Activated CD4-positive, alpha-beta memory T cell treated with anti-CD3 and anti-CD28 coated beads for 36 hours (primary cell): Measurements from ENCODE around the gene SHLD1. TPM values are rescaled to one million over a fixed set of nuclear protein-coding genes. Genes with fewer than 3 reads are reported as not detected.

ENCODE experiments used
- CTCF ChIA-PET: fragments of 350-600 bp; sonication (Branson Sonifier 250); formaldehyde crosslinking; loops from one replicate; lab custom pipeline; 2021; ENCODE audit warnings: antibody characterized with exemption, inconsistent platforms; lab: Charles Lee
- POLR2A ChIA-PET: fragments of 350-600 bp; sonication (Branson Sonifier 250); formaldehyde crosslinking; loops from one replicate; lab custom pipeline; 2021; ENCODE audit warnings: antibody characterized with exemption; lab: Charles Lee
- DNase-seq: peaks from one replicate; pipeline ENCODE4 v3.0.0-alpha.2; 2020
- H3K27ac Mint-ChIP-seq: one replicate; pipeline ENCODE4 v1.8.0; 2021; ENCODE audit warnings: mixed read lengths
- H3K27me3 Mint-ChIP-seq: one replicate; pipeline ENCODE4 v1.8.0; 2021; ENCODE audit warnings: mixed read lengths
- H3K36me3 Mint-ChIP-seq: one replicate; pipeline ENCODE4 v1.8.0; 2021; ENCODE audit warnings: mixed read lengths
- H3K4me1 Mint-ChIP-seq: one replicate; pipeline ENCODE4 v1.8.0; 2021; ENCODE audit warnings: low read depth, mixed read lengths
- H3K4me3 Mint-ChIP-seq: one replicate; pipeline ENCODE4 v1.8.0; 2021; ENCODE audit warnings: mild to moderate bottlenecking, mixed read lengths
- H3K9me3 Mint-ChIP-seq: one replicate; pipeline ENCODE4 v1.8.0; 2021; ENCODE audit warnings: mixed read lengths
- intact Hi-C: fragments of 100-400 bp; cut with micrococcal nuclease; formaldehyde crosslinking; loops from one replicate; pipeline ENCODE4 v1.15.1; 2023
- total RNA-seq, 2 experiments: library from RNA; stranded (reverse); gene quantifications; one replicate each; pipeline ENCODE4 v1.2.3, GENCODE V29; 2021

The SHLD1 gene
- total RNA-seq, 2 experiments from 2014 or later: 9.0 to 9.8 TPM

DNA sequence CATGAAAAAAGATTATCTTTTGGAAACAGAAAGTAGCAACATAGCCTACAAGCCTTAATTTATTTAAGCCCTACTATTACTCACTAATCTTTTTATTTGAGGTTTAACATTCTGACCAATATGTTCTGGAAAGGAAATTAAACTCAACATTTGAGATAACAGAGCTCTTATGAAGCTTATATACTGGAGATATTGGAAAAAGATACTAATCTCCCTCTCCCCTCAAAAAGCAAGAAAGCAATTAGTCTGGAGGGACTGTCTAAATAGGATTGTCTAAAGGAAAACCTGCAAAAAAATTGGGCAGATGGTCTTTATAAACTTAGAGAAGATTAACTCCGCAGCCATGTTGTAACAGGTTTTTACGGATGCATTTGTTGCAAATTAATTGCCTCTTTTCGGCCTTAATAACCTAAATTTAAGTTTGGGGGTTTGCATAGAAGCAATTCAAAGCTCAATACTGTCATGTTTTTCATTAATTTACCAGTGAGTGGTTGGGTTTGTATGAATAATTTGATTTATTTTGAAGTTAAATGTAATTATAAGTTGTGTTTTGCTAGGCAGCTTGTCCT, 79.1 kb downstream of the SHLD1 start:
- no peaks in the 10 kb centered on the region for H3K27me3 Mint-ChIP-seq
- peaks cover 5% of the 10 kb centered on the region for H3K9me3 Mint-ChIP-seq
- intact Hi-C loops: no loop called here
- POLR2A ChIA-PET: no interaction called here
- no peak overlapping the region for H3K4me3 Mint-ChIP-seq
- CTCF ChIA-PET: no interaction called here
- no peak for DNase-seq
- peaks cover 3% of the 10 kb centered on the region for H3K36me3 Mint-ChIP-seq
- H3K27ac Mint-ChIP-seq: no peak overlapping the region
- peaks cover 3% of the 10 kb centered on the region for H3K4me1 Mint-ChIP-seq

DNA sequence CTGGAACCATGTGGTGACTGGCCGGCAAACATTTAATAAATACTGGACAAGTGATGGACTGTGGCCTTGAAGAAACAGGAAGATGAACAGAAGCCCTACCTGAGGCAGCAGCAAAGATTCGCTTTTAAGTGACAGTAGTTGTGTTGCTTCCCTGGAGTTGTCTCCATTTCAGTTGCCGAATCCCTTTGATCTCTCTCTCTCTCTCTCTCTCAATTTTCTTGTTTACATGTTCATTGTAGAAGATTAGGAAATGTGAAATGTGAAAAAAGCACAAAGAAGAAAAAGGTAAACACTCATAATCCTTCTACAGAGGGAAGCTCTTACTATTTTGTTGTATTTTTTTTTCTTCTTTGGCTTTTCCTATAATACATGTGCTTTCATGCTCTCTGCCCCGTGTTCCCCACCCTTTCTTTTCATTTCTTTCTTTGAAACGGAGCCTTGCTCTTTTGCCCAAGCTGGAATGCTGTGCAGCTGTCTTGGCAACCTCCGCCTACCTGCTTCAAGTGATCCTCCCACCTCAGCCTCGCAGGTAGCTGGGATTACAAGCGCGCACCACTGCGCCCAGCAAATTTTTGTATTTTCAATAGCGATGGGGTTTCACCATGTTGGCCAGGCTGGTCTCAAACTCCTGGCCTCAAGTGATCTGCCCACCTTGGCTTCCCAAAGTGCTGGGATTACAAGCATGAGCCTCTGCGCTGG, 81.5 kb downstream of the SHLD1 start:
- Mint-ChIP-seq H3K27me3 (no peaks in the 10 kb centered on the region), H3K4me1 (peaks cover 20% of the 10 kb centered on the region), H3K4me3 (no peak overlapping the region), H3K27ac (no peak overlapping the region), H3K36me3 (peaks cover 3% of the 10 kb centered on the region), H3K9me3 (peaks cover 5% of the 10 kb centered on the region)
- CTCF ChIA-PET: interaction anchor here (1.0 kb wide), 1 partner anchor 302 kb away, joined by 3 read pairs; no protein-coding TSS in a partner anchor
- DNase-seq: no peak
- POLR2A ChIA-PET: interaction anchor here (0.6 kb wide), 1 partner anchor 296 kb away, joined by 3 read pairs; no protein-coding TSS in a partner anchor
- intact Hi-C loops: no loop called here

DNA sequence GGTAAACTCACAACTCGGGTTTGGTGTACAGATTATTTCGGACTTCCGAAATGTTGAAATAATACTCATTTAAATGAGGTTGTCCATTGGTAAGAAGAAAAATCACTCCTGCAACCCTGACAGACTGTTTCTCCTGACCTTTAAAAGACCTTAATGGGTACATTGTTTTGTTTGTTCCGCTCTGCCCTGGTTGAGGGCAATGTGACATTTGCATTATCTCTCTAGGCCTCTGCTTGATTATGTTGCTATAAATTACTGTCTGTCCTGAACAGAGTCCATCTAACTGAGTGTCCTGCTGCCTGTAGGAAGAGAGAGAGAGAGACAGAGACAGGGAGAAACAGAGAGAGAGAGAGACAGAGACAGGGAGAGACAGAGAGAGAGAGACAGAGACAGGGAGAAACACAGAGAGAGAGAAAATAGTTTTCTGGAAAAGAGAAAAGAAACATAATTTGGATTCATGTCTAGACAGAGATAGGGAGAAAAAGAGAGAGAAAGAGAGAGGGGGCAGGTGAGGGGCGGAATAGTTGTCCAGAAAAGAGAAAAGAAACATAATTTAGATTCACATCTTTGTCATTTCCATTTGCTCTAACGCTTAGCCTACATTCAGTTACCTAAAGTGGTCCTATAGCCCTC, 83.2 kb downstream of the SHLD1 start:
- intact Hi-C loops: no loop called here
- no peak overlapping the region for H3K27ac Mint-ChIP-seq
- ChIA-PET POLR2A (interaction anchor here (1.1 kb wide), 1 partner anchor 11 kb away, joined by 3 read pairs; no protein-coding TSS in a partner anchor), CTCF (no interaction called here)
- H3K36me3 Mint-ChIP-seq: peaks cover 3% of the 10 kb centered on the region
- no peak overlapping the region for H3K4me3 Mint-ChIP-seq
- peaks cover 31% of the 10 kb centered on the region for H3K4me1 Mint-ChIP-seq
- DNase-seq: no peak
- H3K9me3 Mint-ChIP-seq: peaks cover 5% of the 10 kb centered on the region
- no peaks in the 10 kb centered on the region for H3K27me3 Mint-ChIP-seq

DNA sequence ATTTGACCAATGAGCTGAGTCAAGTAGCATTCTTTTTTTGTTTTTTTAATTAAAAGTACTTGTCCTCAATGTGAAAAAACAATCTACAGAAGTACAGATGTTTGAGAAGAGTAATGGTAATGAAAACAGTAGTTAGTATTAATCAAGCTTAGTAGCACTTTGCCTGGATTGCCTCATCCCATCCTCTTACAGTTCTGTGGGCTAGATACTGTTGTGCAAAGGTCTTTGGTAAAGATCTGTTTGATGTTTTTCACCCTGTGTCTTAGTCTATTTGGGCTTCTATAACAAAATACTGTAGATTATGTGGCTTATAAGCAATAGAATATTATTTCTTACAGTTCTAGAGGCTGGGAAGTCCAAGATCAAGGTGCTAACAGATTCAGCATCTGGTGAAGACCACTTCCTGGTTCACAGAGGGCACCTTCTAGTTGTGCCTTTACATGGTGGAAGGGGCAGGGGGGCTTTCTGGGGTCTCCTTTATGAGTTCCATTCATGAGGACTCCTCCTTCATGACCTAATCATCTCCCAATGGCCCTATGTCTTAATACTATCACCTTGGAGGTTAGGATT, 84.3 kb downstream of the SHLD1 start:
- Mint-ChIP-seq H3K9me3 (peaks cover 5% of the 10 kb centered on the region), H3K27ac (no peak overlapping the region), H3K36me3 (peaks cover 3% of the 10 kb centered on the region), H3K27me3 (no peaks in the 10 kb centered on the region), H3K4me3 (no peak overlapping the region), H3K4me1 (peaks cover 31% of the 10 kb centered on the region)
- no peak for DNase-seq
- intact Hi-C loops: no loop called here
- ChIA-PET CTCF (no interaction called here), POLR2A (interaction anchor here (1.1 kb wide), 1 partner anchor 10 kb away, joined by 3 read pairs; no protein-coding TSS in a partner anchor)

DNA sequence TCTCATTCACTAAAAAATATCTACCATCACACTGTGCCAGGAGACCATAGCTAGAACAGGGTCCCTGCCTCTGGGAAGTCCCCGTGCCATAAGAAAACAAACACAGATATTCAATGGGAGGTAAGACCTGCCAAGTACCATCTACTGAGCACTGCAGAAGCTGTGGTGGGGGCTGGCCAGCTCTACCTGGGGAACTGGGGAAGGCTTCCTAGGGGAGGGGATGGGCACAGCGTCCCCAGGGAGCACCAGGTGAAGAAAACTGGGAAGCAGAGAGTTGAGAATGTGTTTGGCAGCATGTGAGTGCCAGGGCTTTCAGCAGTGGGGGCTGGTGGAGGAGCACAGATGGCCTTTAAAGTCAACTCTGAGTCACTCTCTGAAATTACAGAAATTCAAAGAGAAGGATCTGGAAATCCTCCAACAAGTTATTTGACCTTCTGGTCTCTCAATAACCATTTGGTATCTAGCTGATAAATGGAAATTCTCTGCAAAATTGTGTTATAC, 85.2 kb downstream of the SHLD1 start:
- POLR2A ChIA-PET: interaction anchor here (0.6 to 1.5 kb wide), 2 partner anchors 11 to 26 kb away, joined by 3 to 6 read pairs; no protein-coding TSS in a partner anchor
- H3K27ac Mint-ChIP-seq: peak overlapping the region; percentile 56

DNA sequence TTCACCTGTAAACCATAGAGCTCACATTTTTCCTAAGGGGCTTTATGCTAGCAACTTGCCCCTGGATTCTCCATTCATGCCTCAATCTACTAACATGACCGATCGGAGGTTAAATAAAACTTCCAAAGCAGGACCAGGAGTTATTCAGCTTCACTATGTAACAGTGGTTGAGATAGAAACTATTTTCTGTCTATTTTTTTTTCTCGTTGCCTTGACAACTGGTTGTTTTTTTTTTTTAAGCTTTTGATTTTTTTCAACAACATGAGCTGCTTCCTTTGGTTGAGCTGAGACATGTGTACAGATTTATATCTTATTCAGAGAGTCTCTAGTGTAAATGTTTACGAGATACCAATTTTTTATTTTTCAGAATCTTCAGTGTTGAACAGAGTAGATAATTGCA, 85.7 kb downstream of the SHLD1 start:
- peaks cover 31% of the 10 kb centered on the region for H3K4me1 Mint-ChIP-seq
- peak overlapping the region; percentile 11 for H3K4me3 Mint-ChIP-seq
- ChIA-PET CTCF (interaction anchor here (1.0 kb wide), 1 partner anchor 47 kb away, joined by 3 read pairs; no protein-coding TSS in a partner anchor), POLR2A (interaction anchor here (0.6 to 1.5 kb wide), 2 partner anchors 10 to 26 kb away, joined by 3 to 6 read pairs; no protein-coding TSS in a partner anchor)
- peaks cover 3% of the 10 kb centered on the region for H3K36me3 Mint-ChIP-seq
- intact Hi-C loops: loop anchor here (1.0 kb wide), 1 partner anchor 8 kb away; no protein-coding TSS in a partner anchor
- peaks cover 5% of the 10 kb centered on the region for H3K9me3 Mint-ChIP-seq
- peak overlapping the region; percentile 56 for H3K27ac Mint-ChIP-seq
- no peaks in the 10 kb centered on the region for H3K27me3 Mint-ChIP-seq
- DNase-seq: no peak

More for the DNA sequence above, 85.2 kb downstream of the SHLD1 start:
- CTCF ChIA-PET: interaction anchor here (0.6 to 1.0 kb wide), 2 partner anchors 8 to 46 kb away, joined by 3 read pairs; no protein-coding TSS in a partner anchor
- Mint-ChIP-seq H3K36me3 (peaks cover 3% of the 10 kb centered on the region), H3K4me1 (peaks cover 31% of the 10 kb centered on the region), H3K27me3 (no peaks in the 10 kb centered on the region), H3K9me3 (peaks cover 5% of the 10 kb centered on the region), H3K4me3 (peak overlapping the region; percentile 10)
- DNase-seq: peak; percentile 30
- intact Hi-C loops: no loop called here

DNA sequence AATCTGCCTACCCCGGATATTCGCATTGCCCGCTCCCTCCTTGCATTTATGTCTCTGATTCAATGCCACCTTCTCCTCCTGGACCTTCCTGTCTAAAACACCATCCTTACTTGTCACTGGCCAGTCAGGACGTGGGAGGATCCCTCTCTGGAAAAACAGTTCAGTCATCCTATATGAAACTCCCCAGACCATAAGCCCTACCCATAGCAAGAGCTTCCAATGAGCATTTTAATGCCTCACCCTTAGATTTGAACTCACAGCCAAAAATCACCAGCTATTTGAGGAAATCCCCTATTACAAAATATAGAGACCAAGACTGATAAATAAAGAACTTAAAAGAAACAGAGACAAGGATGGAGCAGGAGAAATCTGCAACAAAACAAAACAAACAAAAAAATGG, 86.4 kb downstream of the SHLD1 start:
- no peak for DNase-seq
- Mint-ChIP-seq H3K27me3 (no peaks in the 10 kb centered on the region), H3K4me1 (peaks cover 31% of the 10 kb centered on the region), H3K36me3 (peaks cover 3% of the 10 kb centered on the region), H3K27ac (peak overlapping the region; percentile 49), H3K9me3 (peaks cover 5% of the 10 kb centered on the region), H3K4me3 (no peak overlapping the region)
- CTCF ChIA-PET: interaction anchor here (1.0 to 1.3 kb wide), 2 partner anchors 48 to 49 kb away, joined by 3 read pairs; no protein-coding TSS in a partner anchor
- POLR2A ChIA-PET: interaction anchor here (1.5 kb wide), 1 partner anchor 9 kb away, joined by 6 read pairs; no protein-coding TSS in a partner anchor
- intact Hi-C loops: loop anchor here (1.0 kb wide), 1 partner anchor 8 kb away; no protein-coding TSS in a partner anchor

DNA sequence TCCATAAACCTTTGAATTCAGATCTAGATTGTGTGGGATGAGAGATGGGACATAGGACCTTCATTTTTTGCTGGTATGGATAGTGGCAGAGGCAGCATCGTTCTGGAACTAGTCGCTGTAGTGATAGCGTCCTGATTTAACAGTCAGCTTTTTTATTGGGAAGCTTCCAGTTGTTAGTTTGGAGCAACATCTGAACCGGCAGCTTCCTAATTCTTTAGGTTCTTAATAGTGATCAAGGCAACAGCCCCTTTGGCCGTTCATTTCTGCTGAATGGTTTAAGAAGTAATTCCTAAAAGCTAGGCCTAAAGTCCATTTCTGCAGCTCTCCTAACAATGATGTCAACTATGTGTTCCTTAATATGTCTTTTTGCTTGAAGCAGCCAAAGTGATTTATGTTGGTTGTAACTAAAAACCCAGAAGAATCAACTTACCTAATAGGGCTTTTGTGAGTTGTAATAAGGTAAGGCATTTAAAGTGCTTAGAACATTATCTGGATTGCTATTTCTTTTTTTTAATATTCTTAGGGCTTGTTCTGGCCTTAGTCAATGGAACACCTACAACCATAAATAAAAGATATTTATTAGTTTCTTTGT, 90.3 kb downstream of the SHLD1 start:
- Mint-ChIP-seq H3K27ac (no peak overlapping the region), H3K9me3 (no peaks in the 10 kb centered on the region), H3K4me1 (peaks cover 59% of the 10 kb centered on the region), H3K27me3 (no peaks in the 10 kb centered on the region), H3K4me3 (no peak overlapping the region), H3K36me3 (no peaks in the 10 kb centered on the region)
- intact Hi-C loops: loop anchor here (5.0 to 10.0 kb wide), 3 partner anchors 106 to 716 kb away; partner anchors contain the start of gene CDS2
- CTCF ChIA-PET: interaction anchor here (0.8 to 1.5 kb wide), 2 partner anchors 23 to 311 kb away, joined by 3 read pairs; no protein-coding TSS in a partner anchor
- POLR2A ChIA-PET: no interaction called here
- DNase-seq: no peak

DNA sequence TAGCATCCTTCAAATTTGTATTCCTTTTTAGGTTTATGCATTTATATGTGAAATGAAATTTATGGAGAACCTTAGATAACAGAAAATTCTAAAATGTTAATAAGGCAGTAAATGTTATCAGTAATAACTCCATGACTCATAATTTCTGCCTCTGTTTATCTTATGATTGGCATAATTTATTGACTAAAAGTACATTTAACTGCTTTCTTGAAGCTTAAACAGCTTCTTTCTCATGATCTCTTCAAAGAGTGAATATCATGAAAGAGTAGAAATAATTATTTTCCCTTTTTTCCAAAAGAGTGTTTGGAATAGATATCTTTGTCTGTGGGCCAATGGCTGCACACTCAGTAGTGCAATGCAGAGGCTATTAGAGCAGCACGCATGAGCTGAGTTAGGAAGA, 91.3 kb downstream of the SHLD1 start:
- intact Hi-C loops: loop anchor here (5.0 to 10.0 kb wide), 3 partner anchors 107 to 717 kb away; partner anchors contain the start of gene CDS2
- CTCF ChIA-PET: interaction anchor here (1.3 to 3.8 kb wide), 2 partner anchors 51 to 312 kb away, joined by 4 to 19 read pairs; no protein-coding TSS in a partner anchor
- Mint-ChIP-seq H3K27ac (no peak overlapping the region), H3K27me3 (no peaks in the 10 kb centered on the region), H3K9me3 (no peaks in the 10 kb centered on the region), H3K4me3 (no peak overlapping the region), H3K36me3 (no peaks in the 10 kb centered on the region), H3K4me1 (peaks cover 58% of the 10 kb centered on the region)
- DNase-seq: no peak
- POLR2A ChIA-PET: no interaction called here

DNA sequence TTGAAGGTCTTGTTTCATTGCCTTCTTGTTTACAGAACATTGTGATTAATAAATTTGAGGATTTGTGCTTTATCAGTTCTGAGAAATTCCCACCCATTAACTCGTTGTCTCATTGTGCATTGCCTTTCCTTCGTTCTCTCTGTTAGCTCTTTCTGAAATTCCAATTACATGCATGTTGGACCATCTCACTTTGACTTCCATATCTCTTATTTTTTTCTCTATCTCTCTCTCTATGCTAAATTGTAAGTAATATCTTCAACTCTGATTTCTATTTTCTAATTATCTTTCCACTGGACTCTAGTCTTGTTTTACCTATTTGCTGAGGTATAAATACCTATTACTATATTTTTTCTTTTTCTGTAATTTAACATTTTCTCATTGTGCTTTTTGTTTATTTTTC, 92.3 kb downstream of the SHLD1 start:
- ChIA-PET POLR2A (interaction anchor here (2.3 kb wide), 1 partner anchor 105 kb away, joined by 7 read pairs; no protein-coding TSS in a partner anchor), CTCF (interaction anchor here (1.3 to 3.8 kb wide), 4 partner anchors 22 to 313 kb away, joined by 3 to 19 read pairs (median 4); no protein-coding TSS in a partner anchor)
- intact Hi-C loops: loop anchor here (5.0 to 10.0 kb wide), 3 partner anchors 108 to 718 kb away; partner anchors contain the start of gene CDS2
- no peak overlapping the region for H3K4me3 Mint-ChIP-seq
- DNase-seq: no peak
- H3K9me3 Mint-ChIP-seq: no peaks in the 10 kb centered on the region
- H3K27ac Mint-ChIP-seq: no peak overlapping the region
- H3K27me3 Mint-ChIP-seq: no peaks in the 10 kb centered on the region
- no peaks in the 10 kb centered on the region for H3K36me3 Mint-ChIP-seq
- peaks cover 57% of the 10 kb centered on the region for H3K4me1 Mint-ChIP-seq
